ENCODE data around the gene PPP1R15B. TPM values are rescaled to one million over a fixed set of nuclear protein-coding genes. Genes with fewer than 3 reads are reported as not detected.

PPP1R15B gene
- total and polyA plus RNA-seq, 2 of the 4 experiments (the other 2 are of a cell fraction): 14.9 to 15.0 TPM

GRCh38 chr1:204417074-204417997 is 5.7 kb upstream of the PPP1R15B start:
- H3K9me3 ChIP-seq (ENCODE audit: control insufficient read depth, insufficient read depth, low read length): no peaks in the 10 kb centered on the region
- peaks cover 0 to 7% of the 10 kb centered on the region in 2 experiments; a peak in 2 of 4 replicates for H3K79me1 ChIP-seq (ENCODE audit: low read depth in 1 of 2, low read length in 2 of 2)
- H4K8ac ChIP-seq (ENCODE audit: low read depth in 2 of 2, low read length in 2 of 2): peak overlapping the region; percentile 6 to 85; a peak in 3 of 4 replicates
- in situ Hi-C loops (cut with MboI; ENCODE audit: low sequenced_read_pairs) (no loop called here), intact Hi-C loops (cut with micrococcal nuclease) (no loop called here), dilution Hi-C loops (cut with HindIII; ENCODE audit: low sequenced_read_pairs, unreplicated experiment) (no loop called here)
- DNase-seq (peak; percentile 97), ATAC-seq (ENCODE audit: low read depth) (peak; percentile 84)
- peak overlapping the region; percentile 8; the same call in 1 of the 2 replicates for H2AK5ac ChIP-seq (ENCODE audit: low read depth, low read length)
- peaks cover 11% of the 10 kb centered on the region; the same call in 1 of the 2 replicates for H3K9me1 ChIP-seq (ENCODE audit: insufficient read depth, low read length)
- ChIA-PET CTCF (no interaction called here), POLR2A (ENCODE audit: unreplicated experiment) (interaction anchor here (0.6 to 0.8 kb wide), 3 partner anchors 17 to 1141 kb away, joined by 3 read pairs; partner anchors contain the start of gene MDM4)
- peak overlapping the region; percentile 68 for H2AFZ ChIP-seq (replicated peaks; ENCODE audit: low read length, poor library complexity)
- 7% methylated on average over 6 of the region's 10 CpGs; no CpG with 5 or more reads in 1 of the 2 experiments for WGBS, 2 experiments (ENCODE audit: extremely low coverage in 2 of 2, insufficient read length in 1 of 2)
- peak overlapping the region; percentile 80 for H3K18ac ChIP-seq (ENCODE audit: low read depth, low read length)
- H4K91ac ChIP-seq (ENCODE audit: insufficient read depth, low read depth, low read length): peak overlapping the region; percentile 57
- peak overlapping the region; percentile 75 for H4K5ac ChIP-seq (ENCODE audit: low read depth, low read length)
- peak overlapping the region; percentile 70 for H2BK120ac ChIP-seq (ENCODE audit: low read depth, low read length)
- H4K20me1 ChIP-seq (ENCODE audit: insufficient read depth, low read length): no peaks in the 10 kb centered on the region
- H3K27me3 ChIP-seq (ENCODE audit: control insufficient read depth, insufficient read depth, low read length): no peaks in the 10 kb centered on the region
- no TSS peak for BruUV-seq (replicated peaks)
- peak overlapping the region; percentile 75 for H2BK5ac ChIP-seq (ENCODE audit: low read depth, low read length, poor library complexity, severe bottlenecking)
- peak overlapping the region; percentile 68 for H2BK20ac ChIP-seq (ENCODE audit: low read depth, low read length)
- peak overlapping the region; percentile 44 for H3K9ac ChIP-seq (ENCODE audit: low read depth, low read length)
- H3K23ac ChIP-seq (ENCODE audit: low read depth, low read length): peak overlapping the region; percentile 42; the same call in 1 of the 2 replicates
- peak overlapping the region; percentile 85 for H3K27ac ChIP-seq (ENCODE audit: insufficient read depth, low read length)
- H3K4me2 ChIP-seq (ENCODE audit: low read depth, low read length): peak overlapping the region; percentile 69
- peak overlapping the region; percentile 33 for H3K4ac ChIP-seq (ENCODE audit: low read depth, low read length)
- no peaks in the 10 kb centered on the region for H3K36me3 ChIP-seq (ENCODE audit: control insufficient read depth, insufficient read depth, low read length)
- 0 out of 3 replicates have a peak overlapping the region, but pooled peaks have one; percentile 21 for H2BK15ac ChIP-seq (ENCODE audit: low read depth, low read length)
- H3K14ac ChIP-seq (replicated peaks; ENCODE audit: low read depth, low read length): peak overlapping the region; percentile 5
- H3K4me1 ChIP-seq (ENCODE audit: control insufficient read depth, insufficient read depth, low read length): peaks cover 18% of the 10 kb centered on the region
- peak overlapping the region; percentile 13 for H2AK9ac ChIP-seq (replicated peaks; ENCODE audit: low read depth, low read length, poor library complexity)
- peak overlapping the region; percentile 30 for H3K56ac ChIP-seq (ENCODE audit: extremely low read depth, insufficient read depth, low read length)
- no peak overlapping the region for H3K4me3 ChIP-seq (ENCODE audit: insufficient read depth, low read depth, low read length)
- no peak for TF ChIP-seq CTCF (conservative IDR thresholded peaks at IDR 0.05; ENCODE audit: low read depth, low read length)
- 0 out of 2 replicates have a peak, but pooled peaks have one; percentile 17 for TF ChIP-seq MXI1 (IDR thresholded peaks at IDR 0.05; ENCODE audit: borderline replicate concordance, low read depth, low read length)
- no peak for TF ChIP-seq CHD1 (IDR thresholded peaks at IDR 0.05; ENCODE audit: low read depth, low read length)
- no peak for TF ChIP-seq USF2 (IDR thresholded peaks at IDR 0.05; ENCODE audit: low read depth, low read length)
- no peak for TF ChIP-seq RAD21 (IDR thresholded peaks at IDR 0.05; ENCODE audit: low read length)
- peak; percentile 34; the same call in 1 of the 2 replicates for TF ChIP-seq POLR2A (IDR thresholded peaks at IDR 0.05; ENCODE audit: low read depth, low read length)
- TF ChIP-seq RCOR1 (IDR thresholded peaks at IDR 0.05; ENCODE audit: insufficient replicate concordance, low read length): peak; percentile 60
- TF ChIP-seq BHLHE40 (IDR thresholded peaks at IDR 0.05; ENCODE audit: low read depth, low read length): peak; percentile 82
- peak; percentile 86 for TF ChIP-seq FOS (IDR thresholded peaks at IDR 0.05; ENCODE audit: low read depth, low read length)
- TF ChIP-seq SMC3 (IDR thresholded peaks at IDR 0.05; ENCODE audit: low read depth, low read length): no peak
- TF ChIP-seq RFX5 (IDR thresholded peaks at IDR 0.05; ENCODE audit: low read depth, low read length): no peak
- peak; percentile 42; the same call in 1 of the 2 replicates for TF ChIP-seq NFE2L2 (IDR thresholded peaks at IDR 0.05; ENCODE audit: low read depth, low read length)
- peak; percentile 98 for TF ChIP-seq CEBPB (IDR thresholded peaks at IDR 0.05; ENCODE audit: low read depth, low read length)
- no peak for TF ChIP-seq MAZ (IDR thresholded peaks at IDR 0.05; ENCODE audit: borderline replicate concordance, low read depth, low read length)
